ENCODE results near the gene PTPRCAP. TPM values are rescaled to one million over a fixed set of nuclear protein-coding genes. Genes with fewer than 3 reads are reported as not detected.
"Not testable (repeated sequence)": the region's sequence is repeated elsewhere in the genome, so short reads cannot be mapped to it uniquely, and the experiment has no call there.

Gene PTPRCAP
- total and polyA plus RNA-seq, 9 of the 15 experiments (the other 6 are each of a cell fraction or from before 2014, with no cell fraction given): 0.22 to 2.0 (median 1.1) TPM; not detected in 4

DNA sequence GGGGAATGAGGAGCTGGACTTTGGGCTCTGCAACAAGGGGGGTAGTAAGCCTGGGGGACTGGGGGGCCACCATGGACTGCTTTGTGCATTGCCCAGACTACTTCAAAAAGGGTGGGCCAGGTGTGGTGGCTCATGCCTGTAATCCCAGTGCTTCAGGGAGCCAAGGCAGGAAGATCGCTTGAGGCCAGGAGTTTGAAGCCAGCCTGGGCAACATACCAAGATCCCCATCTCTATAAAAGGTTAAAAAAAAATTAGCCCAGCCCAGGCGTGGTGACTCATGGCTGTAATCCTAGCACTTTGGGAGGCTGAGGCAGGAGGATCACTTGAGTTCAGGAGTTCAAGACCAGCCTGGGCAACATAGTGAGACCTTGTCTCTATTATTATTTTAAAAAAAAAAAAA is 28.0 kb upstream of the PTPRCAP start:
- in situ Hi-C loops (cut with MboI); DNase-seq (ENCODE audit: extremely low read depth in 1 of 4, low spot score in 3 of 4): not testable (repeated sequence)
- peak; percentile 54 for TF ChIP-seq ZNF121 (CRISPR knock-in tag; conservative IDR thresholded peaks at IDR 0.05)
- 0 out of 2 replicates have a peak, but pooled peaks have one; percentile 3 for TF ChIP-seq PML (IDR thresholded peaks at IDR 0.05; ENCODE audit: low read length)
- TF ChIP-seq BCOR (IDR thresholded peaks at IDR 0.05): peak; percentile 50; the same call in 1 of the 2 replicates
- TF ChIP-seq KDM1A (IDR thresholded peaks at IDR 0.05): peak; percentile 9 to 27; a peak in 1 of 4 replicates
- TF ChIP-seq DPF2 (IDR thresholded peaks at IDR 0.05): 0 out of 2 replicates have a peak, but pooled peaks have one; percentile 24
- TF ChIP-seq ADNP (tag; IDR thresholded peaks at IDR 0.05): peak; percentile 83
- peak; percentile 27; the same call in 1 of the 2 replicates for TF ChIP-seq JUND (IDR thresholded peaks at IDR 0.05; ENCODE audit: borderline replicate concordance, low read depth, low read length)
- TF ChIP-seq JUND (tag; IDR thresholded peaks at IDR 0.05; ENCODE audit: borderline replicate concordance, low read depth, low read length): 0 out of 3 replicates have a peak, but pooled peaks have one; percentile 21
- TF ChIP-seq, protein P1, sequence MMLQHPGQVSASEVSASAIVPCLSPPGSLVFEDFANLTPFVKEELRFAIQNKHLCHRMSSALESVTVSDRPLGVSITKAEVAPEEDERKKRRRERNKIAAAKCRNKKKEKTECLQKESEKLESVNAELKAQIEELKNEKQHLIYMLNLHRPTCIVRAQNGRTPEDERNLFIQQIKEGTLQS (IDR thresholded peaks at IDR 0.05): peak; percentile 57
- TF ChIP-seq, protein P1 (CRISPR knock-in tag; conservative IDR thresholded peaks at IDR 0.05): not testable (repeated sequence)
- TF ChIP-seq ZNF384 (IDR thresholded peaks at IDR 0.05; ENCODE audit: low read depth, low read length): peak; percentile 55; the same call in 1 of the 2 replicates
- TF ChIP-seq FOSL1 (tag; conservative IDR thresholded peaks at IDR 0.05): peak; percentile 68

More for the DNA sequence above, 28.0 kb upstream of the PTPRCAP start:
- ChIA-PET POLR2A (interaction anchor here (0.5 to 0.9 kb wide), 6 partner anchors 11 to 179 kb away, joined by 3 to 5 read pairs (median 4); no protein-coding TSS in a partner anchor), CTCF (ENCODE audit: low intra/inter-chr PET ratio) (interaction anchor here (0.6 kb wide), 1 partner anchor 1651 kb away, joined by 4 read pairs; no protein-coding TSS in a partner anchor)
- not testable (repeated sequence) for FAIRE-seq; H3K9me3 ChIP-seq (replicated peaks; ENCODE audit: control insufficient read depth, insufficient read depth, low read depth, low read length); H4K20me1 ChIP-seq (replicated peaks; ENCODE audit: control insufficient read depth, insufficient read depth, low read length); BruUV-seq (replicated peaks); H2AFZ ChIP-seq (ENCODE audit: low read depth, low read length); H3K36me3 ChIP-seq (ENCODE audit: control insufficient read depth, insufficient read depth, low read length); H3K27me3 ChIP-seq (ENCODE audit: control insufficient read depth in 2 of 2, insufficient read depth in 2 of 2, low read length in 2 of 2); H3K9me1 ChIP-seq (ENCODE audit: control insufficient read depth, insufficient read depth, low read length); ATAC-seq
- 28% methylated on average over 2 of the region's 2 CpGs for WGBS (ENCODE audit: insufficient coverage, low coverage, missing lambda C conversion rate)
- Histone ChIP-seq H3K27ac (ENCODE audit: extremely low read depth, low read depth, low read length) (peak overlapping the region; percentile 86; the same call in 2 of the 3 replicates), H3K9ac (ENCODE audit: insufficient read depth in 1 of 2, low read depth in 2 of 2, low read length in 2 of 2) (peak overlapping the region; percentile 78 to 95), H3K79me2 (ENCODE audit: control insufficient read depth, insufficient read depth, low read length) (peaks cover 12% of the 10 kb centered on the region), H3K4me1 (replicated peaks in 1 of 2; ENCODE audit: control insufficient read depth in 2 of 2, insufficient read depth in 2 of 2, low read length in 2 of 2) (peaks cover 20 to 56% of the 10 kb centered on the region in 2 experiments; a peak in 4 of 5 replicates), H3K4me3 (peak overlapping the region; percentile 75), H3K4me2 (ENCODE audit: insufficient read depth, low read length) (peak overlapping the region; percentile 93)
- intact Hi-C loops (cut with micrococcal nuclease): loop anchor here (5.0 kb wide), 1 partner anchor 43 kb away; no protein-coding TSS in a partner anchor
